Ishikawa (cell line): ENCODE results near the gene HEBP1.

Experiments used
- CEBPB ChIP-seq: IDR thresholded peaks from 2 replicates; pipeline ENCODE4 v1.6.1; 2012
- CREB1 ChIP-seq: IDR thresholded peaks from 2 replicates; pipeline ENCODE4 v1.6.1; 2012; ENCODE audit warnings: low read depth
- EGR1 ChIP-seq: IDR thresholded peaks from 2 replicates; pipeline ENCODE4 v1.6.1; 2012
- EP300 ChIP-seq: IDR thresholded peaks from 2 replicates; pipeline ENCODE4 v1.6.1; 2012; ENCODE audit warnings: borderline replicate concordance
- FOXM1 ChIP-seq: IDR thresholded peaks from 2 replicates; pipeline ENCODE4 v1.6.1; 2012; ENCODE audit warnings: low read depth, borderline replicate concordance
- MAX ChIP-seq: IDR thresholded peaks from 2 replicates; pipeline ENCODE4 v1.6.1; 2012
- NFIC ChIP-seq: IDR thresholded peaks from 2 replicates; pipeline ENCODE4 v1.6.1; 2012
- RAD21 ChIP-seq: IDR thresholded peaks from 2 replicates; pipeline ENCODE4 v1.6.1; 2012; ENCODE audit warnings: low read depth
- REST ChIP-seq: IDR thresholded peaks from 2 replicates; pipeline ENCODE4 v1.6.1; 2012; ENCODE audit warnings: low read depth, mild to moderate bottlenecking
- TAF1 ChIP-seq: IDR thresholded peaks from 2 replicates; pipeline ENCODE4 v1.6.1; 2012; ENCODE audit warnings: low read depth, mild to moderate bottlenecking
- TCF12 ChIP-seq: IDR thresholded peaks from 2 replicates; pipeline ENCODE4 v1.6.1; 2012; ENCODE audit warnings: low read depth
- TEAD4 ChIP-seq: IDR thresholded peaks from 2 replicates; pipeline ENCODE4 v1.6.1; 2012
- USF1 ChIP-seq: IDR thresholded peaks from 2 replicates; pipeline ENCODE4 v1.6.1; 2012
- YY1 ChIP-seq: IDR thresholded peaks from 2 replicates; pipeline ENCODE4 v1.6.1; 2012; ENCODE audit warnings: low read depth
- ZBTB7A ChIP-seq: IDR thresholded peaks from 2 replicates; pipeline ENCODE4 v1.6.1; 2012; ENCODE audit warnings: low read depth

The HEBP1 gene

GRCh38 chr12:12954878-12955625, 45.0 kb downstream of the HEBP1 start:
- TF ChIP-seq NFIC (no peak), TAF1 (no peak), CEBPB (no peak), YY1 (no peak), EGR1 (no peak), EP300 (no peak), TCF12 (no peak), CREB1 (no peak), TEAD4 (no peak), ZBTB7A (no peak), MAX (no peak), RAD21 (no peak), REST (no peak), USF1 (no peak)

- TF ChIP-seq CEBPB (no peak), NFIC (no peak), CREB1 (no peak), YY1 (no peak), RAD21 (no peak), REST (no peak), TCF12 (no peak), TAF1 (no peak), ZBTB7A (no peak), MAX (no peak), EGR1 (no peak), EP300 (no peak), TEAD4 (no peak), FOXM1 (no peak), USF1 (no peak)
Observed at GRCh38 chr12:12954356-12954755, 45.7 kb downstream of the HEBP1 start.

GRCh38 chr12:12952036-12952435, 48.0 kb downstream of the HEBP1 start, which contains the start of gene GPRC5D:
GPRC5D (minus strand) TSS chr12:12952170; CDS start chr12:12950384, 1,786 bp downstream.
- TF ChIP-seq FOXM1, result no peak
- TF ChIP-seq TCF12, result no peak
- TF ChIP-seq USF1, result no peak

- TF ChIP-seq TEAD4 (no peak), YY1 (no peak), TCF12 (no peak), ZBTB7A (no peak), MAX (no peak), CREB1 (no peak), FOXM1 (no peak), EP300 (no peak)
Observed at GRCh38 chr12:12951504-12951903, 48.6 kb downstream of the HEBP1 start.

- TF ChIP-seq CREB1 (no peak), TCF12 (no peak), EP300 (no peak), CEBPB (no peak), REST (no peak), USF1 (no peak), RAD21 (no peak), ZBTB7A (no peak), YY1 (no peak)
Observed at GRCh38 chr12:12947902-12948301, 52.2 kb downstream of the HEBP1 start.
